Measurements from ENCODE around the gene CCNQ.

The CCNQ gene

DNA sequence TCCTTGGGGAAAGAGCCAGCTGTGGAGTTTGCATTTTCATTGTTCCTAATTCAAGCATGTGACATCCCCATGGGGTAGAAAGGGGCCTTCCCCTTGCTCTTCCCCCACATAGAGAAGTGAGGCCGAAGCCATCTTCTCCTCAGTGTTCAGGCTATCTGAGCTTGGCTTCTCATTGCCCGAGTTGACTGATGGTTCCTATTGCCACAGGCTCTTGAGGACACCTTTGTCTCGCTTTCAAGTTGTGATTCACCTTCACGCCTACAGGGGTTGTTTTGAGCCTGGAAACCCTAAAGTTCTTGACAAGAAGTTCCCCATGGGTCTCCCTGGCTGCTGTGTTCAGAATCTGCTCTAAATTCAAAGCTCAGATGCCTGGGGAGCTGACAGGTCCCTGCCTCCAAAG, 25.0 kb downstream of the CCNQ start:
- no peak for TF ChIP-seq FOXP2 (optimal IDR thresholded peaks at IDR 0.05; ENCODE audit: borderline replicate concordance, extremely low read depth, extremely low read length, insufficient read depth)
- no peak for TF ChIP-seq TAF1 (IDR thresholded peaks at IDR 0.05; ENCODE audit: borderline replicate concordance, insufficient read depth, low read length)
- TF ChIP-seq SIN3A (IDR thresholded peaks at IDR 0.05; ENCODE audit: borderline replicate concordance, insufficient read depth, low read length), result no peak
- no peak for TF ChIP-seq REST (IDR thresholded peaks at IDR 0.05; ENCODE audit: insufficient read depth in 1 of 2, low read depth in 2 of 2, low read length in 2 of 2)
- TF ChIP-seq POLR2AphosphoS5 (IDR thresholded peaks at IDR 0.05; ENCODE audit: low read depth, low read length), result no peak

- no peak for TF ChIP-seq FOXP2 (optimal IDR thresholded peaks at IDR 0.05; ENCODE audit: borderline replicate concordance, extremely low read depth, extremely low read length, insufficient read depth)
- TF ChIP-seq SIN3A (IDR thresholded peaks at IDR 0.05; ENCODE audit: borderline replicate concordance, insufficient read depth, low read length), result no peak
- TF ChIP-seq POLR2AphosphoS5 (IDR thresholded peaks at IDR 0.05; ENCODE audit: low read depth, low read length), result no peak
- TF ChIP-seq TAF1 (IDR thresholded peaks at IDR 0.05; ENCODE audit: borderline replicate concordance, insufficient read depth, low read length), result no peak
- no peak for TF ChIP-seq REST (IDR thresholded peaks at IDR 0.05; ENCODE audit: insufficient read depth in 1 of 2, low read depth in 2 of 2, low read length in 2 of 2)
Measured at GRCh38 chrX:153572601-153573000, 26.3 kb downstream of the CCNQ start.

GRCh38 chrX:153571534-153571908, 27.4 kb downstream of the CCNQ start:
- no peak for TF ChIP-seq TAF1 (IDR thresholded peaks at IDR 0.05; ENCODE audit: borderline replicate concordance, insufficient read depth, low read length)

GRCh38 chrX:153569475-153569874, 29.5 kb downstream of the CCNQ start:
- TF ChIP-seq TAF1 (IDR thresholded peaks at IDR 0.05; ENCODE audit: borderline replicate concordance, insufficient read depth, low read length) (no peak), SIN3A (IDR thresholded peaks at IDR 0.05; ENCODE audit: borderline replicate concordance, insufficient read depth, low read length) (no peak), POLR2AphosphoS5 (IDR thresholded peaks at IDR 0.05; ENCODE audit: low read depth, low read length) (no peak), REST (IDR thresholded peaks at IDR 0.05; ENCODE audit: insufficient read depth in 1 of 2, low read depth in 2 of 2, low read length in 2 of 2) (no peak), FOXP2 (optimal IDR thresholded peaks at IDR 0.05; ENCODE audit: borderline replicate concordance, extremely low read depth, extremely low read length, insufficient read depth) (no peak)

- no peak for TF ChIP-seq FOXP2 (optimal IDR thresholded peaks at IDR 0.05; ENCODE audit: borderline replicate concordance, extremely low read depth, extremely low read length, insufficient read depth)
- TF ChIP-seq REST (IDR thresholded peaks at IDR 0.05; ENCODE audit: insufficient read depth in 1 of 2, low read depth in 2 of 2, low read length in 2 of 2), result no peak
- no peak for TF ChIP-seq SIN3A (IDR thresholded peaks at IDR 0.05; ENCODE audit: borderline replicate concordance, insufficient read depth, low read length)
- no peak for TF ChIP-seq POLR2AphosphoS5 (IDR thresholded peaks at IDR 0.05; ENCODE audit: low read depth, low read length)
- TF ChIP-seq TAF1 (IDR thresholded peaks at IDR 0.05; ENCODE audit: borderline replicate concordance, insufficient read depth, low read length), result no peak
Measured at GRCh38 chrX:153568451-153569011, 30.4 kb downstream of the CCNQ start.

All from PFSK-1 (cell line).